GM12892 (cell line): ENCODE data around the gene IGFL4.

Source experiments
- POLR2A ChIP-seq: IDR thresholded peaks from 2 replicates; pipeline ENCODE4 v1.6.1; 2011; ENCODE audit warnings: low read depth, low read length, control low read depth
- POLR2AphosphoS5 ChIP-seq: IDR thresholded peaks from 2 replicates; pipeline ENCODE4 v1.6.1; 2011; ENCODE audit warnings: low read depth, low read length, control low read depth
- TAF1 ChIP-seq: IDR thresholded peaks from 2 replicates; pipeline ENCODE4 v1.6.1; 2011; ENCODE audit warnings: low read depth, mild to moderate bottlenecking, control low read depth, low read length, borderline replicate concordance

DNA sequence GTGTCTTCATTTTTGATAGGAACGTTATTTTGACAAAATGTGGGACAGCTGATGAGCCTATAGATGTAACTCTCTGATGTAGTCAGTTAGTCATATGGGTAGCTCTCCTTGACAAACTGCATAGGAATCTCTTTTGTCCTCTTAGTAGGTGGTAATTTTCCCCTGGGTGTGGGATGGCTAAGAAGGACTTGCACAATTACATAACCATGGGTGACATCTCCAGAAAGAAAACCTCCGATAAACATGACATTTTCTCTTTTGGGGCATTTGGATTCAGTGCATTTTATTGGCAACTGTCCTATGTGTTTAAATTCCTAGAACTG is 41.9 kb upstream of the IGFL4 start:
- no peak for TF ChIP-seq POLR2A
- no peak for TF ChIP-seq TAF1
- TF ChIP-seq POLR2AphosphoS5: no peak
